22Rv1 (cell line): ENCODE data around the gene SNX3.

Source experiments
- CTCF ChIP-seq: fragments of 450-650 bp; IDR thresholded peaks from 2 replicates; pipeline ENCODE4 v1.5.1; 2017; ENCODE audit warnings: mild to moderate bottlenecking
- ZFX ChIP-seq: fragments of 450-650 bp; IDR thresholded peaks from 2 replicates; pipeline ENCODE4 v1.6.1; 2017; ENCODE audit warnings: antibody characterized with exemption, borderline replicate concordance

GRCh38 chr6:108210556-108210955, 50.3 kb downstream of the SNX3 start:
- TF ChIP-seq CTCF, result no peak
- TF ChIP-seq ZFX, result no peak
